COLO829 (cell line): ENCODE data around the gene PTH1R.

Experiments used
- DNase-seq: peaks from one replicate; pipeline ENCODE4 v3.0.0; 2012; ENCODE audit warnings: low spot score

PTH1R gene

DNA sequence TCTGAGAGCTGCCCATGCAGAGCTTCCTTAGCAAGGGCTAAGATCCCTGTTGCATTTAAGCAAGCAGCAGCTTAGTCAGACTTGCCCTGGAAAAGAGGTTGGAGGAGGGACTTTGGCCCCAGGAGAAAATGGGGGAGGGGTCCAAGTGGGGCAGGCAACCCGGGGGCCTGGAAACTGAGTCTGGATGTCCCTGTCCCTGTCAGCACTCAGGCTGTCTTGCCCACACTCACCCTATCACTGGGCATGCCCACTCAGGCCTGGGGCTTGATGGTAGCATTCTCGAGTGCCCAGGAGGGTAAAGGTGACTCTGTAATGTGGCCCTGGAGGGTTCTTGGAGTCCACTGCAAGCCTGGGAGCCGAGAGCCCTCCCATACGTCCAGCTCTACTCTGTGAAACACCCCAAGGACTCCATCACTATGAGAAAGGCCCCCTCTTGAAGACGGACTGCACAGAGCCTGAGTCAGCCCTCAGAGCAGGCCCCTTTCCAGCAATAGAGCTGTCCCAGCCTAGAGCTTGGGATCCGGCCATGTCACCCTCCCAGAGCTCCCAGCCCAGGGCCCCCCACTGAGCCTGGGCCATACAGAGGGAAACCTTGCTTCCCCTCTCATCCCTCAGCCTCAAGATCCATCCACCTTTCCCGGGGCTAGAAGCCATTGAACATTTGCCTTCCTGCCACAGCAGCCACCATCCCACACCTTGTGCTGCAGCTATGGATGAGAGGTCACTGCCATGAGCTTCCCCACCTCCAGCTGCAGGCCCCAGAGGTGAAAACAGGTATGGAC is 27.6 kb upstream of the PTH1R start:
- DNase-seq = no peak

DNA sequence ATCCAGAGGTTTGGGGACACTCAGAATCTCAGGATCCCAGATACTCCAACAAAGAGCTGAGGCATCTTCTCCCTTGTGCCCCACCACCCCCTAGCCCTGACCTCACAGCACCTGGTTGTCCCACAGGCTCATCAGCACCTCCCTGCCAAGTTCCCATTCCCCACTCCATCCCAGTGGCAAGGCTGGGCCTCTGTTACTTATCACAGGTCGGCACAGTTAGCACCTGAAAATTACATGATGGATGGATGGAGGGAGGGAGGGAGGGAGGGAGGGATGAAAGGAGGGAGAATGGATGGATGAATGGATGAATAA is 27.1 kb upstream of the PTH1R start:
- DNase-seq = no peak

DNA sequence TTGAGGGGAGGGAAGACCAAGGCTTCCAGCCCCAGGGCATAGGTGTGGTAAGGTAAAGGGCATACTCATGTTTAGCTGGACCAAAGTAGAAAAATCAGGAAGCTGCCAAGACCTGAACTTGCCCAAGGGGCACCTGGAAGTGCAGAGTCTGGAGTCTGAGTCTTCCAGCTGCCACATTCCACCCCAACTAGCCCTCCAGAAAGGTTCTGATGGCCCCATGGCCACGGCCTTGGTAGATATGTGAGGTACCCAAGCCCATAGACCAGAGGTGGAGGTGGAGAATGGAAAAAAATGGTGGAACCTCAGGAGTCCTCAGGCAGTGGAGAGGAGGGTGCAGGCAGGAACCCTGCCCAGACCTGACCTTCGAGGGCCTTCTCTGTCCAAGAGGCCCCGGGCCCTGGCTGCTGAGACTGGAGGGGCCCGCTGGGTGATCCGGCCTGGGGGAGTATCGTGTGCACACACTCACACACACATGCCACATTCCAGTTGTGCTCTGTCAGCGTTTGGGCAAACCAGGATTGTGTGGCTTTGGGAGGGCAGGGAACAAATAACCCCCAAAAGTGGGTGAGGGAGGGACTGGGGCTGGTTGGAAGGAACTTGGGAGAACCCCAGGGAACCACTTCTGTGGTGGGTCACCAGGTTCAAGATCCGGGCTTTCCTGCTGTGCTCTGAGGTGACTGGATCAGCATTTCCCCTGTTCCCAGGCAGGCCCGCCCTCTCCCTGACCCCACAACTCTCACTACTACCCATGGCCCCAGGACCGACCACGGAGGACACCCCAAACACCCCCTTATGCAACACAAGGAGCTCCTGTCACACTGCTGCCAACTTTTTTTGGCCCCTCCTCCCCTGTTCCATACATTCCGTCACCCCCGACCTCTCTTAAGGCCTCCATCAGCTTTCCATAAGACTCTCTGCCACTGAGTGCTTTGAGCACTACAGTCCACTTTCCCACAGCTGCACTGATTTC is 25.9 kb upstream of the PTH1R start:
- DNase-seq = no peak

DNA sequence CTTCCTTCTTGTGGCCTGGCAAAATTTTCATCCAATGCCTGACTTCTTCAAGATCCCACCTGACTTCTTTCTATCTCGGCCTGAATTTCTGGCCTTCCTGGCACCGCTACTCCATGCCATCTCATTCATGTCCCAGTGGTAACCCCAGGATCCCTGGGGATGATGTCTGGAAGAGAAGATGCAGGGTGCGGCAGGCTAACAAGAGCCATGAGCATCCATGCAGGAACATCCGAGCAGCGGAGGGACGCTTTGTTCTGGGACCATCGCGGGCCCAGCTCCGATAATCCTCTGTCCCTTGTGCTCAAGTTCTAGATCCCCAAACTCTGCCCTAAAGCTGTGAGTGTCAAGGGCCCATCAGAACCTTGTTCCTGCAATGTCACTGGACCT is 25.2 kb upstream of the PTH1R start:
- DNase-seq = no peak

DNA sequence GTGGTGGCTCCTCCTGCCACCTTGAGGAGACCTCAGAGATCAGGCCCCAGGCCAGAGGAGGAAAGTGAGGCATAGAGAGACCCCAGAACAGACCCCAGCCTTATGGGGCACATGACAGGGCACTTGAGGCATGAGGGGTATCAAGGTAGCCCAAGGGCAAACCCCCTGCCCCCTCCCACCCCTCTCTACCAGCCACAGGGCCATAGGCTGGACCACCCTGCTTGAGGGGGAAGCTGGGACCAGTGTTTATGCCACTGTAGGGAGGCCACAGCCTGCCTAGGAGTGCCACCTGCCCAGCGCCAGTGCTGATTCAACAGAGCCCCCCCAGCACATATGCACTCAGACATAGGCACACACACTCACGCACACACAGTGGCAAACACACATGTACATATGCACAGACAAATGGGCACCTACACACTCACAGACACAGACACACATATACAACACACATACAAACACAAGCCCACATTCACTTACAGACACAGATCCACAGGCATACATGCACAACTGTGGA is 24.6 kb upstream of the PTH1R start:
- no peak for DNase-seq

DNA sequence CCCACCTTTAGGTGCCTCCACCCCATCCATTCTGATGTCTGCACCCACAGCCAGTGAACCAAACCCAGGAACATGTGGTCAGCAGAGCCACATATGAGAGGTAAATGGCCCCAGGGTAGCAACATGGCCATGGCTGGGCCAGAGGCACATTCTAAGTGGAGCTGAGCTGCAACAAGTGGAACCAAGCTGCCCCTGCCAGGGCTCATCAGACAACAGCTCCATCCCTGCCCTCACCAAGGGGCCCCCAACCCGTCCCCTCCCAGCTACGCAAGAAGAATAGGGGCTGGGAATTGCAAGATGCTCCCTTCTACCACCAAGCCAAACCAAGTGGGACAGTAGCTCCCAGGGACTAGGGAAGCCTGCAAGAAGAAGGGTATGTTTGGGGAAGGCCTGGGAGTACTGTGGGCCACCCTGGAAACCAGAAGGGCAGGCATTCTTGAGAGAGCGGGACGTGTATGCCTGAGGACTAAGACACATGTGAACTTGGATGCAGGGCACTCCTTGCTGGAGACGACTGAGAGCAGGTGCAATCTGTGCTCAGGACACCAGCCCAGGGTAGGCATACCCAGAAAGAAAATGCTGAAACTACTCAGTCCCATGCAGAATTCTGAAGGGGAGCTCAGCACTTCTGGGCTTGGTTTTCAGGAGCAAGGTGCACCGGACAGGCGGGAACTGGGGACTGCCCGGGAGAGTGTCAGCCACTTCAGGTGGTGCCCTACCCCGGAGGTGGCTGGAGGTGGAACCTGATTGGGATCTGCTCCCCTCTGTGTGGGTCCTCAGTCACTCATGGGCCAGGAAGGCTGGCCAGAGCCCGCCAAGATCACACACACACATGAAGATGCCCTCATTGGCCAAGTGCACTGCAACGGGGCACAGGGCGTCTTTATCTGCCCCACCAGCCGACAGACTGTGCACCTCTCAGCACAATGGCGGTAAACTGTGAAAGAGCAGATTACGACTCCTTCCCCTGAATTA is 23.8 kb upstream of the PTH1R start:
- DNase-seq = no peak

DNA sequence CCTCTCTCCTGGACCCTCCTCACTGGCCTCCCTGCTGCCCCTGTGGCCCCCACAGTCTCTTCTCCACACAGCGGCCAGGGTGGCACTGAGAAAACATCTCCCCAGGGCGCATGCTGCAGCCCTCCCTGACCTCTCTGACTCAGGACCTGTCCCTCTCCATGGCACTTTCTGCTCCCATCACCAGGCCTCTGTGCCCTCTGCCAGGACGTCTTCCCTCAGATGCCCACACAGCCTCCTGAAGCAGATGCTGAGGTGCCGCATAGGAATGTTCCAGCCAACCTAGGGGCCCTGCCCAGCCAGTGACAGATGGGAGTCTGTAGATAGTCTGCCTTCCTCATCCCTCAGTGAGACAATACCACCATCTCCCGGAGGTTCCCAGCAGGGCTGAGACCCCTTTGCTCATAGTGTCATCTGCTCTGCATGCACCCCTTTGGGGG is 22.9 kb upstream of the PTH1R start:
- no peak for DNase-seq

DNA sequence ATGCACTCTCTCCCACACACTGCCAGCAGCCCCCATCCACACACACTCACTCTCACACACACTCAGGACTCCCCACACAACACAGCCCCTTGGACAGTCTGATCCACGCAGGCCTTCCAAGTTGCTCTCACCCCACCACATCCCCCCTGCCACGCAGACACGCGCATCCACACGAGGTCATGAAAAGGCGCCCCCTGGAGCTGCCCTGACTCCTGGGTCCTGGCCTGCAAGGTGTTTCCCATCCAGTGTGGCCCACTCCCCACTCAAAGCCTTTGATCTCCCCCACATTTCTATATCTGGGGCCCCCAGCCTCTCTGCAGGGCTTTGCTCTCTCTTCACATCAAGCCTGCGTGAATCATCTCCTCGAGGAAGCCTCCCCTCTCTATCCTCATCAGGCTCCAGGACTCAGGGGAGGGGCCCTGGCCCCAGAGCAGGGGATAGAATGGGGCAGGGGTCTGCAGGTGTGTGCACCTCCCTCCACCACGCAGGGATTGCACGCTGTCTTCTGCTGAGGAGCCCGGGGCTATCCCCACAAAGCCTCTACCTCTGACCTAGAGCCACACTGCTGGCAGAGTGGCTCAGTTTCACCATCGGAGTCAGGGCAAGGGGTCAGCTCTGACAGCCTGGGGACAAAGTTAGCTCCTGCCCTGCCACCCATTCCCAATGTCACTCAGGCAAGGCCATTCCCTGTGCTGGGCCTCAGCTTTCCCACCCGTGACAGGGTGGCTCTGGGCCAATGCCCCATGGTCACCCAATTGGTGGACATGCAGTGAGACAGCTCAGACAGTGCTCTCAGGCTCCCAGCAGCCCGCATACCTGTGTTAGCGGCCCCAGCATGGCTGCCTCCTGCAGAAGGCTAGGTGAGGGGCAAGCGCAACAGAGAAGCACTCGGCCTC is 20.7 kb upstream of the PTH1R start:
- DNase-seq = no peak

DNA sequence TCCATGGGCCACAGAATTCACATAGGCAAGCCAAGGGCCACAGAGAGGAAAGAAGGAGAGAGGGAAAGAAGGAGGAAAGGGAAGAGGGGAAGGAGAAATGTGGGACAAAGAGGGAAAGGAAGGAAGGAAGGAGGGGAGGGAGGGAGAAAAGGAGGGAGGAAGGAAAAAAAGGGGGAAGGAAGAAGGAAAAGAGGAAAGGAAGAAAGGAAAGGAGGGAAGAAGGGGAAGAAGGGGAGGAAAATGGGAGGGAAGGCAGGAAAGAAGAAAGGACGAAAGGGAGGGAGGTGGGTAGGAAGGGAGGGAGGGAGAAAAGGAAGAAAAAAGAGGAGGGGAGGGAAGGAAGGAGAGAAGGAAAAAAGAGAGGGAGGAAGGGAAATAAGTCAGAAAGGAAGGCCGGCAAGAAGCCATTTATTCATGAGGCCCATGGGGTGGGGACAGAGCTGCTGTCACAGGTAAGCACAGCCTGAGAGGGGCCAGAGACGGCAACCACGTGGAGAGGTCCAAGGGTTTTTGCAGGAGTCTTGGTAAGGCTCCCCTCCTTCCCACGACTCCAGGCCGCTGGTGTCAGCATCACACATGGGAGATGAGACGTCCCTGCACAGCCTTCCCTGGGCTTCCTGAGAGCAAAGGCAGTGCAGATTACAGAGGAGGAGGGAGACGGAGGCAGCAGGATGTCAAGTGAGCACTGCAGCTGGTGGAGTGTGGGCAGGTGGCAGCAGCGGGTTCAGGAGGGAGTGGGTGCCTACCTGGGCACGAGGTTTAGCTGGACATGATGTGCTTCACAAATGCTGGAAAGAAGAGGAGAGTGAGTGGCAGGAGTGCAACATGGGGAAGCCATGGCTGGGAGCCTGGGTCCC is 19.8 kb upstream of the PTH1R start:
- DNase-seq = no peak

DNA sequence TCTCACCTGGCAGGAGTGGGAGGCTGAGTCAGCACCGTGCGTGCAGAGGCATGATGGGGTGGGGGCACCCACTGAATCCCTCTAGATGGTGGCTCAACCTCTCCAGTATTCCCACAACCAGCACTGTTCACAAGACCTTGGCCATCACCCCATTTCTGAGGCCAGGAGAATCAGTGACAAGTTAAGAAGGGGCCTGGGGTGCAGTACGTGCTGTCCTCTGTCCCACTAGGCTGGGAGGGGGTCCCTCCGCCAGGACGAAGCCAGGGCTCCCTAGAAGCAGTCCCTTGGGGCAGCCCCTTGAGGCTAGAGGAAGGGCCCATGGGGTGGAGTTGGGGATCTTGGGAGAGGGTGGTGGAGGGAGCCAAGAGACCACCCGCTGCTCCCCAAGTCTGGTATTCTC is 19.1 kb upstream of the PTH1R start:
- no peak for DNase-seq

DNA sequence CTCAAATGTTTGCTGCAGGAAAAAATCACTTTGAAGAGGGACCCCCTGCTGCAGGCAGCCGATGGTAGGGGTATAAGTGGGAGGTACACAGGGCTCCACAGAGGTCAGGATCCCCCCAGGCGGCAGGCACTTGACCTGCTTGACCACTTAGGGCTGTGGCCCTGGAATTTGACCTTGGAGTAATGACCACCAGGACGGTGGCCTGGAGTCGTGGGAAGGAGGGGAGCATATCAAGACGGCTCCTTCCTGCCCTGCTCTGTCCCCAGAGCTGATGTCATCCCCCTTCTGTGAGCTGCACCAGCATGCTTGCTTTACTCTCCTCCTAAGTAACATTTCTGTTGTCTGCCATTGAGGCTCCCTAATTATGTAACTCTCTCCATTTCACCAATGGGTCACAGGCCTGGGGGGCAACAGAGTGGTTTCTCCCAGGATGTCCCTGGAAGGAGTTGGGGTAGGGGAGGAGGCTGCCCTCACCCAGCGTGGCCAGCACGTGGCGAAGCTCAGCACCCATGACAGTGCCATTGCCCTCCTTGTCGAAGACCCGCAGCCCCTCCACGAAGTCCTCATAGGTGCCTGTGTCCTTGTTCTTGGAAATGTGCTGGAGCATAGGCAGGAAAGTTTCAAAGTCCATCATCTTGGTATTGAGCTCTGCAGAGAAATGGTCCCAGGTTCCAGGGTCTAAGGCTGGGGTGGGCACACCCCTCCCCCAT is 18.4 kb upstream of the PTH1R start:
- no peak for DNase-seq

DNA sequence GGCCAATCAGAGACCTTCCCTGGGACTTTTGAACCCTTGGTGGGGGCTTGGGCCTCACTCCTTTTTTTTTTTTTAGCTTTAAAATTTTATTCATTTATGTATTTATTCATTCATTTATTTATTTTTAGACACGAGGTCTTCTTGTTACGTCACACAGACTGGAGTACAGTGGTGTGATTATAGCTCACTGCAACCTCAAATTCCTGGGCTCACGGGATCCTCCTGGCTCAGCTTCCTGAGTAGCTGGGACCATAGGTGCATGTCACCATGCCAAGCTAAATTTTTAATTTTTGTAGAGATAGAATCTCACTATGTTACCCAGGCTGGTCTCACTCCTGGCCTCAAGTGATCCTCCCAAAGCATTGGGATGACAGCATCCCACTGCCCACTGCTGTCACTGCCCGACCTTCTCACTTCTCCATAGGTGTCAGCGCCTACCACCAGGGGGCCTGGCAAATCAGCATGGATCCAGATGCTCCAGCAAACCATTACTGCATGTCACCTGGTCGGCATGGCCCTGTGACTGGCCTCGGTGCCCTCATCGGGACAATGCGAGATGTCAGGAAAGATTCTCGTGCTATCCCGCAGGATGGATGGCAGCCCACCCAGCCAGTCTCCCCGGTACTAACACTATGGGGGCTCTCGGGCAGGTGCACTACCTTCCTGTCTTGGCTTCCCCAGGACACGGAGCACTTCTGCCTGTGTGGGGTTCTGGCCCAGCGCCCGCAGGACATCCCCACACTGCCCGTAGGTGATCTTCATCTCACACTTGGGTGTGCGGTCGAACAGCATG is 17.3 kb upstream of the PTH1R start:
- no peak for DNase-seq

DNA sequence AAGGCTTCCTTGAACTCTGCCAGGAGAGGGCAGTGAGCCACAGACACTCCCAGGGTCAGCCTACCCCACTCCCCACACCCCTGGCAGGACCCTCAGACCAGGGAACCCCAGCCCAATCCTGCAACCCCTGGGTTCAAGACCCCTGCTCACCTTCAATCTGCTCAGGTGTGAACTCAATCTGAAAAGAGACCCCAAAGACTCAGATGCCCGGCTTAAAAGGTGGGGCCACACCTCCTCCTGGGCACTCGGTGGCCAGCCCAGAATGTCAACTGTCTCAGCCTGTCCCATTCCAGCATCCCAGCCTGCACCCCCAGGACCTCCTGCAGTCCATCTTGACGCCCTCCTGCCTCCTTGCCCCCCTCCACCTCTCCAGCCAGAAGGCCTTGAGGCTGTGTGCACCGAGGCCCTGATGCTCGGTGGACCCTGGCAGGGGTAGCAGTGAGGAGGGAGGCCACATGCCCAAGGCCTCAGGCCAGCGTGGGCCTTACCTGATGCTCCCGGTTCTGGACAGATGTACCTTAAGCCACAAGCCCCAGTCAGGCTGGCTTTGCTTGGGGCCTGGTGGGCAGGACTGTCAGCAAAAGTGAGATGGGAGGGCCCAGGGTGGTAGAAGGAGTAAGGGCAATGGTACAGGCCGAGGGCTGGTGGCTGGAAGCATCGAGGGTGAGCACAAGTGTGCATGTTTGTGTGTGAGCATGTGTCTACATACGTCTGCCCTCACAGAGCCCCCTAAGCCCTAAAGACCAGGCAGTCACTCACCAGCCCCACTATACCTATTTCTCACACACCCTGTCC is 16.5 kb upstream of the PTH1R start:
- no peak for DNase-seq

DNA sequence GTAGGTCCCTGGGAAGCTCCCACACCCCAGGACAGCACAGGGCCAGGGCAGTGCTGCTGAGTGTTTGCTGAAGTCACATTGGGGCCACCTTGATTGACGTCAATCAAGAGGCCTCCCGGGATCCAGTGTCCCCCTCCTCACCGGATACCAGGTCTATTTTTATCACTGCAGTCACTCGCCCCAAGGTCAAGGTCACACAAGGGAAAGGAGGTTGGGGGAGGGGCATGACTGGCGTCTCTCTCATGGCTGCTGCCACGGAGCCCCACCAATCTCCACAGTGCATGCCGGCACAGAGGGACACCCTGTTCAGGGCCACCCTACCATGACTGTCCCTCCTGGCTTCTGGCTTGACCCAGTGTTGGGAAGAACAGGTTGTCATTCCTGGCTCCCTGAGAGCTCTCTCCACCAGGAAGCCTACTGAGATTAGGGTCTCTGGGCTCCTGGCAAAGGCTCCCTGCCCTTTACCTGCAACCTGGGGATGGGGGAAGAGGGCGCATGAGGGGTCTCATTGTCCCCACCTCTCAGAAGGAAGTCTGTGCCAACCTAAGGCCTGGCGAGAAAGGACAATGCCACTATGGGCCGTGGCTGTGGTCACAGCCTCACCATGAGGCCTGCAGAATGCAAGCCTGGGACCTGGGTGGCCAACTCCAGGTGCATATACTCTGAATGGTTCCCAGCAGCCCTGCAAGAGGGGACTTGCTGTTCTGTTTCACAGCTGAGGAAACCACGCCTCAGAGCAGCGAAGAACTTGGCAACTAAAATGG is 15.7 kb upstream of the PTH1R start:
- no peak for DNase-seq

DNA sequence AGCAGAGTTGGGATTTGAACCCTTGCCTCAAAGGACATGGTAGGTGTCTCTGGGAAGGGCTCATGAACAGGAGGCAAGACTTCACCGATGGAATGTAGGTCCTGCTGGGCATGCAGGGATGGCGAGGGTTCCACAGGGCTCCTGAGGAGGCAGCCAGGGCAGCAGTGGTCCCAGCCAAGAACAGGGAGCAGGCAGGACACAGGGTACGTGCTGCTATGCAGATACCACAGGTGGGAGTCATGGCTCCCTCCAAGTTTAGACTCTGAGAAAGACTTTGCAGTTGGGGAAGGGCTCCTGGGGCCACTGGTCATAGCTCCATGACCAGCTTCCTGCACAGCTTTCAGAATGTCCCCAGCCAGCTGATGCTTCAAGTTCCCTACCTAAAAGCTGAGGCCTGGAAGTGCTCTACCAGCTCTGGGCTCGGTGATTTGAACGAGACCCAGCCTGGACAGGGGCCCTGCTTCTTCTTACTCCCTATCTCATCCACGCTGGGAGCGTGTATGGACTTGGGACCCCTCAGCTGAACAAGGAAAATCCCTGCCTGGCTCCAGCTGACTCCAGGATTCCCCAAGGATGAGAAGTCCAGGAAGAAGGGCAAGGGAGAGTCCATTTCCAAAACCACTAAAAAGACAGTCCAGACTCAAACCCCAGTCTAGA is 15.0 kb upstream of the PTH1R start:
- DNase-seq = no peak

DNA sequence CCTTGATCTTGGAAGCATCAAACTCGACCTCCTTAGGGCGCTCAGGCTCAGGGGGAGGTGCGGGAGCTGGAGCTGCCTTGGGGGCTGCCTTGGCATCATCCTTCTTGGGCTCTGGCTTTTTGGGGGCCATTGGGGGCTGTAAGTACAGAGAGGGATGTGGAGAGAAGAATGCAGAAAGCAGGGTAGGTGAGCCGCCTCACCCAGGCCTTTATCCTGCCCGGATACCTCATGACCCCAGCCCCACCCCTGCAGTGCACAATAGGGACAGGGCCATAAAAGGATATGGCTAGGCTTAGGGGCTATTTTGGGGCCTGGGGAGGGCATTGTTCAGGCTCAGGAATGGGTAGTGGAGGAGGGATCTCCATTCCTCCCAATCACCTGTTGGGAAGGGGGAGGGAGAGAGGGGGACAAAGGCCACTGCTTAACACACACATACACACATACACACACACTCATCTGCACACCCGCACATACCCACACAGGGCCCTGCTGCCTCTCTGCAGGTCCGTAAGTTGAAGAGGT is 14.2 kb upstream of the PTH1R start, which contains the start of gene MYL3:
TSS of gene MYL3 (minus strand) at position 184 of the 522 bp plus-strand sequence. CDS start at position 130, 54 bp downstream.
- DNase-seq = no peak
